Measurements from ENCODE around the gene SCAMP2.

The SCAMP2 gene

GRCh38 chr15:74858369-74858740, 14.8 kb downstream of the SCAMP2 start:
- DNase-seq (ENCODE audit: low read depth): no peak

- DNase-seq (ENCODE audit: low read depth): no peak
Measured at GRCh38 chr15:74857671-74858368, 15.3 kb downstream of the SCAMP2 start.

- DNase-seq (ENCODE audit: low read depth): no peak
Measured at GRCh38 chr15:74857082-74857655, 16.0 kb downstream of the SCAMP2 start.

- DNase-seq (ENCODE audit: low read depth): no peak
Measured at GRCh38 chr15:74856537-74856936, 16.6 kb downstream of the SCAMP2 start.

- no peak for DNase-seq (ENCODE audit: low read depth)
Measured at GRCh38 chr15:74855857-74856256, 17.3 kb downstream of the SCAMP2 start.

- no peak for DNase-seq (ENCODE audit: low read depth)
Measured at GRCh38 chr15:74854453-74855022, 18.6 kb downstream of the SCAMP2 start.

- no peak for DNase-seq (ENCODE audit: low read depth)
Measured at GRCh38 chr15:74851960-74852359, 21.2 kb downstream of the SCAMP2 start.

GRCh38 chr15:74850393-74850792, 22.8 kb downstream of the SCAMP2 start:
- DNase-seq (ENCODE audit: low read depth): no peak

GRCh38 chr15:74847432-74847831, 25.7 kb downstream of the SCAMP2 start:
- DNase-seq (ENCODE audit: low read depth): no peak

GRCh38 chr15:74845581-74845980, 27.6 kb downstream of the SCAMP2 start:
- DNase-seq (ENCODE audit: low read depth): no peak

GRCh38 chr15:74845208-74845568, 28.0 kb downstream of the SCAMP2 start:
- peak; percentile 22 for DNase-seq (ENCODE audit: low read depth)

GRCh38 chr15:74844319-74845207, 28.6 kb downstream of the SCAMP2 start:
- no peak for DNase-seq (ENCODE audit: low read depth)

GRCh38 chr15:74843891-74844299, 29.3 kb downstream of the SCAMP2 start:
- DNase-seq (ENCODE audit: low read depth): no peak

- DNase-seq (ENCODE audit: low read depth): no peak
Measured at GRCh38 chr15:74843445-74843828, 29.7 kb downstream of the SCAMP2 start.

- DNase-seq (ENCODE audit: low read depth): peak; percentile 76
Measured at GRCh38 chr15:74842581-74843444, 30.4 kb downstream of the SCAMP2 start, which contains the start of gene ULK3. Gene ULK3 (minus strand): TSS chr15:74843156. CDS start chr15:74843105, 51 bp downstream.

GRCh38 chr15:74841891-74842373, 31.2 kb downstream of the SCAMP2 start:
- DNase-seq (ENCODE audit: low read depth): no peak

- DNase-seq (ENCODE audit: low read depth): no peak
Measured at GRCh38 chr15:74840851-74841775, 32.1 kb downstream of the SCAMP2 start.

GRCh38 chr15:74839526-74840395, 33.4 kb downstream of the SCAMP2 start:
- DNase-seq (ENCODE audit: low read depth): no peak
